Epithelial cell of proximal tubule (primary cell): Measurements from ENCODE around the gene IZUMO1. TPM values are rescaled to one million over a fixed set of nuclear protein-coding genes. Genes with fewer than 3 reads are reported as not detected.

Experiments used
- DNase-seq: peaks from one replicate; pipeline ENCODE4 v3.0.0-alpha.2; 2011; ENCODE audit warnings: low read depth
- H3K4me3 ChIP-seq: 2 replicates; pipeline ENCODE4 v1.5.1; 2011; ENCODE audit warnings: low read depth, mild to moderate bottlenecking, low read length
- total RNA-seq: library from RNA; depleted of rRNA; stranded (reverse); fragments of >200 nt; gene quantifications from 2 replicates; pipeline ENCODE4 v1.2.3, GENCODE V29; 2015
- TF ChIP-seq, protein P1 (sequence below): conservative IDR thresholded peaks from 2 replicates; pipeline ENCODE4 v1.5.1; 2012; ENCODE audit warnings: low read depth, mild to moderate bottlenecking, low read length

IZUMO1 gene
- total RNA-seq, 1 donor from 2014 or later = not detected

DNA sequence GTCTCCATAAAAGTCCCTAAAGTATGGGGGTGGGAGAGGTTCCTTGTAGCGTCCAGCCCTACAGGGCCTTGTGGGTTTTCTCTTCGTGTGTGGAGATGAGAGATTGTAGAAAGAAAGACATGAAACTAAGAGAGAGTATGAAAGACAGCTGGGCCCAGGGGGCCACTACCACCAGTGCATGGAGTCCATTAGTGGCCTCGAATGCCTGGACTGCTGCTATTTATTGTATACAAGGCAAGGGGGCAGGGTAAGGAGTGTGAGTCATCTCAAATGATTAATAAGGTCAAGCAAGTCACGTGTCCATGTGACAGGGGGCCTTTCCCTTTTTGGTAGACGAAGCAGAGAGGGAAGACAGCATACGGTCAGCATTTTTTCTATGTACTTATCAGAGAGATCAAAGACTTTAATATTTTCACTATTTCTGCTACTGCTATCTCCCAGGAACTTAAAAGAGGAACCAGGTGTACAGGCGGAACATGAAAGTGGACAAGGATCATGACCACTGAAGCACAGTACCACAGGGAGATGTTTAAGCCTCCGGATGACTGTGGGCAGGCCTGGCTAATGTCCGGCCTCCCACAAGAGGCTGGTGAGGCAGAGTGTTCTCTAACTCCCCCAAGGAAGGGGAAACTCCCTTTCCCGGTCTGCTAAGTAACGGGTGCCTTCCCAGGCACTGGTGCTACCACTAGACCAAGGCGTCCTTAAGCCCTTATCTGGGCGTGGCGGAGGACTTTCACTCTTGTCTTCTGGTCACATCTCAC, 34.1 kb upstream of the IZUMO1 start:
- TF ChIP-seq, protein P1, sequence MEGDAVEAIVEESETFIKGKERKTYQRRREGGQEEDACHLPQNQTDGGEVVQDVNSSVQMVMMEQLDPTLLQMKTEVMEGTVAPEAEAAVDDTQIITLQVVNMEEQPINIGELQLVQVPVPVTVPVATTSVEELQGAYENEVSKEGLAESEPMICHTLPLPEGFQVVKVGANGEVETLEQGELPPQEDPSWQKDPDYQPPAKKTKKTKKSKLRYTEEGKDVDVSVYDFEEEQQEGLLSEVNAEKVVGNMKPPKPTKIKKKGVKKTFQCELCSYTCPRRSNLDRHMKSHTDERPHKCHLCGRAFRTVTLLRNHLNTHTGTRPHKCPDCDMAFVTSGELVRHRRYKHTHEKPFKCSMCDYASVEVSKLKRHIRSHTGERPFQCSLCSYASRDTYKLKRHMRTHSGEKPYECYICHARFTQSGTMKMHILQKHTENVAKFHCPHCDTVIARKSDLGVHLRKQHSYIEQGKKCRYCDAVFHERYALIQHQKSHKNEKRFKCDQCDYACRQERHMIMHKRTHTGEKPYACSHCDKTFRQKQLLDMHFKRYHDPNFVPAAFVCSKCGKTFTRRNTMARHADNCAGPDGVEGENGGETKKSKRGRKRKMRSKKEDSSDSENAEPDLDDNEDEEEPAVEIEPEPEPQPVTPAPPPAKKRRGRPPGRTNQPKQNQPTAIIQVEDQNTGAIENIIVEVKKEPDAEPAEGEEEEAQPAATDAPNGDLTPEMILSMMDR = no peak
- H3K4me3 ChIP-seq = no peak overlapping the region
- DNase-seq = peak; percentile 45

DNA sequence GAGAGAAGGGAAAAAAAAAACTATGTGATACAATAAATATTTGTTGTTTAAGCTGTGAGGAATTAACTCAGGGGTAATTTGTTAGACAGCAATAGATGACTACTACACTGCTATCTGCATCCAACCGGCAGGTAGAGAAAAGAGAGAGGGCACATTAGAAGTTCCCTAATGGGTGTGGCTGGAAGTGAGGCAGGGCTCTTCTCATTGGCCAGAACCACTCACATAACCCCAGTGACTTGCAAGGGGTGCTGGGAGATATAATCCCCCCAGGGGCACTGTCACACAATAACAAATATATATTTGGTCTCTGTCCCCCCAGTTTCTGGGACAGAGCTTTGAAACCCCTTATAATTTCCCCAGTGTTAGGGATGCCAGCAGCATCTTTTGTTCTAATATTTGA, 32.9 kb upstream of the IZUMO1 start:
- TF ChIP-seq, protein P1 = no peak
- no peak for DNase-seq
- H3K4me3 ChIP-seq = no peak overlapping the region

DNA sequence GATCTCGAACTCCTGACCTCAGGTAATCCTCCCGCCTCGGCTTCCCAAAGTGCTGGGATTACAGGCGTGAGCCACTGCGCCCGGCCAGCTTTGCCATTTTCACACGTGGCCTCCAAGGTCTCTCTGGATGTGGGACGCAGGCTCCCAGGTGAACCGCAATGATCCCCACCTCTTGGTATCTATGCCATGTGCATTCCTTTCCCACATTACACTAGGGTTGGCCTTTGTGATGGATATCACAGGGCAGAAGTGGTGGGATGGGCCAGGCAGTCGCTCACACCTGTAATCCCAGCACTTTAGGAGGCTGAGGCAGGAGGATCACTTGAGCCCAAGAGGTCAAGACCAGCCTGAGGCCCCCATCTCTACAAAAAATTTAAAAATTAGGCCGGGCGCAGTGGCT, 31.0 kb upstream of the IZUMO1 start:
- no peak for DNase-seq
- no peak overlapping the region for H3K4me3 ChIP-seq
- TF ChIP-seq, protein P1 = no peak

DNA sequence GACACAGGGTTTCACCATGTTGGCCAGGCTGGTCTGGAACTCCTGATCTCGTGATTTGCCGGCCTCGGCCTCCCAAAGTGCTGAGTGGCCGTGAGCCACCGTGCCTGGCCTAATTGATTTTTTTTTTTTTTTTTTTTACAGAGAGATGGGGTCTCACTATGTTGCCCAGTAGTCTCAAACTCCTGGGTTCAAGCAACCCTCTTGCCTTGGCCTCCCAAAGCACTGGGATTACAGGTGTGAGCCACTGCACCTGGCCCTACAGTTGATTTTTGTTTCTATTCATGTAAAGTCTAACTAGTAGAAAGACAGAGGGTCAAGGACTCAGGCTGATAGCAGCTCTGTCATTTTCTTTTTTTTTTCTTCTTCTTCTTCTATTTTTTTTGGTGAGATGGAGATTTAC, 30.4 kb upstream of the IZUMO1 start:
- TF ChIP-seq, protein P1 = no peak
- no peak for DNase-seq
- no peak overlapping the region for H3K4me3 ChIP-seq

DNA sequence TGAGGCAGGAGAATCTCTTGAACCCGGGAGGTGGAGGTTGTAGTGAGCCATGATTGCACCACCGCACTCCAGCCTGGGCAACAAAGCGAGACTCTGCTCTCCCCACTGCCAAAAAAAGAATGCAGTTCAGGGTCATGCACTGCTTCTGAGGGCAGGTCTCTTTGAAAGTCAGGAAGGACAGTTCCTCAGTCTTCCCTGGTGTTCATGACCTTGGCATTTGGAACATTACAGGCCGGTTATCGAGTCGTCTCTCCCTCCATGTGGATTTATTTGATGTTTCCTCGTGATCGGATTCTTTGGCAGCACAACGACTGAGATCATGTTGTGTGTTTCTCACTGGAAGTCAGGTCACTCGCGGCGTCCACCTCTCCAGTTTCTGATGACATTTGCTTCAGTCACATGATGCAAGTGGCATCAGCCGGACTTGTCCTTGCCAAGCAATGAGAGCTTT, 25.8 kb upstream of the IZUMO1 start:
- H3K4me3 ChIP-seq = no peak overlapping the region
- DNase-seq = no peak
- TF ChIP-seq, protein P1 = no peak

DNA sequence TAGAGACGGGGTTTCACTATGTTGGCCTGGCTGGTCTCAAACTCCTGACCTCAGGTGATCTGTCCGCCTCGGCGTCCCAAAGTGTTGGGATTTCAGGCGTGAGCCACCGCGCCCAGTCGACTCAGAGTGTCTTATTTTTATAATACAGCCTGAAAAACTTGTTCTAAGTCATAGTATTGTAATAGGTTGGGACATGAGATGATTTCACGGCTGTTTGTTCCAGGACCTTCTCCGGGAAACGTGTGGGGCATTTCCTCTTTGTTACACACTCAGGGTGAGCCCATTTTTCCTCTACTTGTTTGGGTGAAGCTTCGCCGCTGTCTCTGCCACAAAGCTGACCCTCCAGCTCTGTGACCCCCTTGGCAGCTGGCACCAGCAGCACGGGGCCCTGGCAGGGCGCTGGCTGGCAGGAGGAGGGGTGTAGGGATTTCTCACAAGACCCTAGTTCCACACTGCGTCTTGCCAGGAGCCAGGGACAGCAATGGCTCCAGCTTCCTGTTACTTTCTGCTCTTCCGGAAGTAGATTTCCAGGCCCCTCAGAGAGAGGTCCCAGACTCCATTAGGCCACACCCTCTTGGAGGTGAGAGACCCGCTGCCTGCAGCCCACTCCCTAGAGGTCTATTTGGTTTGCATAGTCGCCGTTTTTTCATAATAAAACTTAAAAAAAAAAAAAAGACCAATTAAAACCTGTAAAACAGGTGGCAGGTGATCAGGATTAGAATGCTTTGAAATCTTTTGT, 24.2 kb upstream of the IZUMO1 start:
- DNase-seq = no peak
- no peak overlapping the region for H3K4me3 ChIP-seq
- TF ChIP-seq, protein P1 = no peak
